ACC112 (cell line): ENCODE data around the gene RETREG1.
"Not testable (repeated sequence)": the region's sequence is repeated elsewhere in the genome, so short reads cannot be mapped to it uniquely, and the experiment has no call there.

ENCODE experiments used
- H2AFZ ChIP-seq: fragments of 200-600 bp; sonication (generic); one replicate; pipeline ENCODE4 v1.6.0; 2017; ENCODE audit warnings: antibody characterized with exemption, low read length; ENCODE audit not compliant: unreplicated experiment
- H3K27ac ChIP-seq: fragments of 200-600 bp; sonication (generic); 2 replicates; pipeline ENCODE4 v1.5.1; 2014; ENCODE audit warnings: low read depth, mild to moderate bottlenecking, antibody characterized with exemption, low read length, moderate library complexity
- H3K27me3 ChIP-seq: fragments of 200-600 bp; sonication (generic); 2 replicates; pipeline ENCODE4 v1.6.1; 2014; ENCODE audit warnings: mild to moderate bottlenecking, antibody characterized with exemption, low read length, moderate library complexity, mixed read lengths; ENCODE audit not compliant: insufficient read depth
- H3K36me3 ChIP-seq: fragments of 200-600 bp; sonication (generic); 2 replicates; pipeline ENCODE4 v1.6.1; 2016; ENCODE audit warnings: mild to moderate bottlenecking, antibody characterized with exemption, low read length, moderate library complexity, mixed read lengths; ENCODE audit not compliant: insufficient read depth
- H3K4me1 ChIP-seq: fragments of 200-600 bp; sonication (generic); one replicate; pipeline ENCODE4 v1.6.1; 2016; ENCODE audit warnings: low read length, mixed read lengths; ENCODE audit not compliant: insufficient read depth, unreplicated experiment, control insufficient read depth
- H3K4me3 ChIP-seq: fragments of 200-600 bp; sonication (generic); 2 replicates; pipeline ENCODE4 v1.5.1; 2014; ENCODE audit warnings: mild to moderate bottlenecking, low read depth, low read length
- H3K79me2 ChIP-seq: fragments of 200-600 bp; sonication (generic); one replicate; pipeline ENCODE4 v1.6.0; 2016; ENCODE audit warnings: low read length; ENCODE audit not compliant: control insufficient read depth, unreplicated experiment, insufficient read depth

The RETREG1 gene

GRCh38 chr5:16654647-16655334 is 38.0 kb upstream of the RETREG1 start:
- Histone ChIP-seq H3K27me3 (peaks cover 9% of the 10 kb centered on the region; the same call in 1 of the 2 replicates), H3K36me3 (no peaks in the 10 kb centered on the region), H3K4me3 (no peak overlapping the region), H3K4me1 (no peaks in the 10 kb centered on the region), H2AFZ (no peak overlapping the region), H3K27ac (no peak overlapping the region), H3K79me2 (no peaks in the 10 kb centered on the region)

- H3K4me1 ChIP-seq, H3K4me3 ChIP-seq, H3K27me3 ChIP-seq, H2AFZ ChIP-seq, H3K79me2 ChIP-seq, H3K27ac ChIP-seq, H3K36me3 ChIP-seq: not testable (repeated sequence)
These were observed 31.9 kb upstream of the RETREG1 start for GRCh38 chr5:16648739-16649138.

GRCh38 chr5:16644301-16644889 is 27.6 kb upstream of the RETREG1 start:
- peaks cover 41% of the 10 kb centered on the region for H3K27me3 ChIP-seq
- H3K4me3 ChIP-seq: no peak overlapping the region
- H3K4me1 ChIP-seq: no peaks in the 10 kb centered on the region
- no peak overlapping the region for H2AFZ ChIP-seq
- no peaks in the 10 kb centered on the region for H3K79me2 ChIP-seq
- H3K36me3 ChIP-seq: no peaks in the 10 kb centered on the region
- no peak overlapping the region for H3K27ac ChIP-seq

DNA sequence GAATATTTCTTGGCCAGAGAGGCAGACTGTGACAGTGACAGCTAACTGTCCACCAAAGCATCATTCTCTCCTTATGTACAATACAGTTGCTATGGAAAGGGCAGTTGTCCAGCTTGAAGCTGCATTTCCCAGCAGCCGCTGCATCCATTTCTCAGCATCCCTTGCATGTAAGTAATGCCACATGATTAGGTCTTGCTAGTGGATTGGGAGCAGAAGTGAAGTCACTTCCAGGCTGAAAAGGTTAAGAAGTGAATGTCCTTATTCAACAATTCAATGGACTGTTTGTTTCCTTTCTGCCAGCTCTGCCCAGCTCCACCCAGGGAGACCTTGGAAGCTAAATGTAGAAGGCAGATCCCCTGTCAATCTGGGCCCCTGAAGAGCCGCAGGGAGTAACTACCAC is 26.1 kb upstream of the RETREG1 start:
- no peak overlapping the region for H3K4me3 ChIP-seq
- H3K4me1 ChIP-seq: no peaks in the 10 kb centered on the region
- no peak overlapping the region for H3K27ac ChIP-seq
- peaks cover 52% of the 10 kb centered on the region for H3K27me3 ChIP-seq
- H3K79me2 ChIP-seq: no peaks in the 10 kb centered on the region
- H2AFZ ChIP-seq: no peak overlapping the region
- no peaks in the 10 kb centered on the region for H3K36me3 ChIP-seq

DNA sequence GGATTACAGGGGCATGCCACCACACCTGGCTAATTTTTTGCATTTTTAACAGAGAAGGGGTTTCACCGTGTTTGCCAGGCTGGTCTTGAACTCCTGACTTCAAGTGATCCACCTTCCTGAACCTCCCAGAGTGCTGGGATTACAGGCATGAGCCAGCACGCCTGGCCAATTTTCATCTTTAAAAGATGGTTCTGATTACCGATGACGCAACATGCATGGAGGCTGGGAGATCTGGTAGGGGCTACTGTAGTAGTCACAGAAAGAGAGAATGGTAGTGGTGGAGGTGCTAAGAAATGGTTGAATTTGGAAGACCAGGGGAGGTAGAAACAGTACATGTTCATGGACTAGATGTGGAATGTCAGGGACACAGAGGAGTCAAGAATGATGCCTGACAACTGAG is 22.4 kb upstream of the RETREG1 start:
- H3K4me1 ChIP-seq: no peaks in the 10 kb centered on the region
- peaks cover 49% of the 10 kb centered on the region for H3K27me3 ChIP-seq
- H3K36me3 ChIP-seq: no peaks in the 10 kb centered on the region
- no peak overlapping the region for H2AFZ ChIP-seq
- H3K79me2 ChIP-seq: no peaks in the 10 kb centered on the region
- H3K27ac ChIP-seq: no peak overlapping the region
- H3K4me3 ChIP-seq: no peak overlapping the region

GRCh38 chr5:16628376-16628775 is 11.6 kb upstream of the RETREG1 start:
- Histone ChIP-seq H3K27me3 (peaks cover 67% of the 10 kb centered on the region), H3K4me1 (no peaks in the 10 kb centered on the region), H3K36me3 (no peaks in the 10 kb centered on the region), H2AFZ (no peak overlapping the region), H3K27ac (no peak overlapping the region), H3K4me3 (no peak overlapping the region), H3K79me2 (no peaks in the 10 kb centered on the region)

DNA sequence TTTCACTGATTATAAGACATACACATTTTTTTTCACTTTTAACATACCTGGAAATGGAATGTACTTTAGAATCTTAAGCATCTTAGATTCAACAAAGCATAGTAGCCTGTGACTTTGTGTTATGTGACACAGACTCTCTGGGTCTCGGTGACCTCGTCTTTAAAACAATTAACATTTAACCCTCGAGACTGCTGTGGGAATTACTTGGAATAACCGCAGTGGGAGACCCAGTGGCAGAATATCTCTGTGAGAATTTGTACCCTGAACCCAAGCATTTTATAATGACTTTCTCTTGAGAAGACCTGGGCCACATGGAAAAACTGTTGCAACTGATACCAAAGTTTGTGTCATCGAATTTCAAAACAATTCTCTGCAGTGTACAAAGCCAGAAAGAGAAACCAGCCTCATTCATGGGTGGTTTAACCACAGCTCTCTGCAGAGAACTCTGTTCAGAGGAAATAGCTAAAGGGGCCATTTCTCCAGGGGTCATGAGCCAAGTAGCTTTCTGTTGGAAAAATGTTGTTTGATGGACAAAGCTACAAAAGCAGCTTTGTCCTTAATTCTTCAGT is 10.0 kb upstream of the RETREG1 start:
- H3K79me2 ChIP-seq: no peaks in the 10 kb centered on the region
- H3K4me3 ChIP-seq: no peak overlapping the region
- H3K27ac ChIP-seq: no peak overlapping the region
- H3K4me1 ChIP-seq: no peaks in the 10 kb centered on the region
- H3K36me3 ChIP-seq: no peaks in the 10 kb centered on the region
- no peak overlapping the region for H2AFZ ChIP-seq
- H3K27me3 ChIP-seq: peaks cover 79% of the 10 kb centered on the region

GRCh38 chr5:16625096-16625495 is 8.3 kb upstream of the RETREG1 start:
- H3K4me3 ChIP-seq: no peak overlapping the region

DNA sequence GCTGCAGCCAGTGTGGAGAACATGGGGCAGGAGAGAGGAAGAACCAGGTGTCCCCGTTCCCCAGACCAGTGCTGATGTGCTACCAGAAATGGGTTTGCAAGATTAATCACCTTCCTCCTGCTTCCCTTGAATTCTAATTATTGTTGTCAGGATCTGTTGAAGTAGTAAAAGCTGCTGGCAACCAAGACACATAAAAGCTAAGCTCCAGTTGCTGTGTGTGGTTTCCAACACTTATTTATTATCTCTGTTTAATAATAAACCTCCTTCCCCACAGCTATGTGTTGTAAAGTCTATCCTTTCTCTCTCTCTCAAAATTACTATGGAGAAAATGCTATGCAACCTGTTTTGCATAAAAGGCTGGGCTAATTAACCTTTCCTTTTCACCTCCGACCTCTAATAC is 2.3 kb upstream of the RETREG1 start:
- no peaks in the 10 kb centered on the region for H3K79me2 ChIP-seq
- no peak overlapping the region for H3K27ac ChIP-seq
- H3K4me3 ChIP-seq: no peak overlapping the region
- H3K36me3 ChIP-seq: no peaks in the 10 kb centered on the region
- no peak overlapping the region for H2AFZ ChIP-seq
- H3K27me3 ChIP-seq: peaks cover 76% of the 10 kb centered on the region
- H3K4me1 ChIP-seq: no peaks in the 10 kb centered on the region

More at GRCh38 chr5:16625096-16625495, 8.3 kb upstream of the RETREG1 start:
- H3K27me3 ChIP-seq: peaks cover 78% of the 10 kb centered on the region
- no peaks in the 10 kb centered on the region for H3K36me3 ChIP-seq
- H3K79me2 ChIP-seq: no peaks in the 10 kb centered on the region
- H2AFZ ChIP-seq: no peak overlapping the region
- no peaks in the 10 kb centered on the region for H3K4me1 ChIP-seq
- H3K27ac ChIP-seq: no peak overlapping the region

DNA sequence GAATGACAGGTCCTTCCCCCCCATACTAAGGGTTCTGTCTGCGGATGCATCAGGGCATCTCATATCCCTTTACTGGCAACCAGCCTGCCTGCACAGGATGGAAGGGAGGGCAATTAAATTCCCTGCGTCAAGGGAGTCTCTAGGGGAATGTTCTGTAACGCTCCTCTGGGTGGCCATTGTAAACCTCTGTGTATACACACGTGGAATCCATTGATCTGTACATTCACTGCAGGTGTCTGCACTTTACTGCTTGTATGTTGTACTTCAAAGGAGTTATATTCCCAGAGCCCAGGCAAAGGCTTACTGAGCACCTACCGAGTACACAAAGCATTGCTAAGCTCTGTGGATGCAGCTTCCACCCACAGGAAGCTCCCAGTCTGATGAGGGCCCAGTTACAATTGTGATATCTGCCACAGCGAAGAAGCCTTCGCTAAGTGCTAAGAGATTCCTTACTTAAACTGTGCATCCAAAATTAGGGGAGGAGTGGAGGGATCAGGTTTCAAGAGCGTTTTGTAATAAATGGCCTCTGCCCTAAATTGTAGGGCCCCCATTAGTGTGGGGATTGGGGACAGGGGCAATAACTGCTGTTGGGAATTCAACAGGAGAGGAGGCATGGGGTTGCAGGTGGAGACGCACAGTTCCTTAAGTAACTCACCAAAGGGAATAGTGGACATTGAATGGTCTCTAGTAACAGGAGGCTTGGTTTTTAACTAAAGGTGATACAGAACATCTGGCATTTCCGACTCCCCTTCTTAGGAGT is 1.5 kb upstream of the RETREG1 start:
- no peak overlapping the region for H2AFZ ChIP-seq
- H3K36me3 ChIP-seq: no peaks in the 10 kb centered on the region
- peaks cover 84% of the 10 kb centered on the region for H3K27me3 ChIP-seq
- H3K4me3 ChIP-seq: no peak overlapping the region
- no peaks in the 10 kb centered on the region for H3K79me2 ChIP-seq
- H3K27ac ChIP-seq: no peak overlapping the region
- no peaks in the 10 kb centered on the region for H3K4me1 ChIP-seq
